ENCODE results near the gene SLC15A5.

- TF ChIP-seq CTCF (IDR thresholded peaks at IDR 0.05): no peak
- TF ChIP-seq POLR2AphosphoS5 (IDR thresholded peaks at IDR 0.05): no peak
- no peak for TF ChIP-seq POLR2A (IDR thresholded peaks at IDR 0.05)
Measured at GRCh38 chr12:16272222-16272621, 5.3 kb downstream of the SLC15A5 start.
